ENCODE results near the gene QTRT2. TPM values are rescaled to one million over a fixed set of nuclear protein-coding genes. Genes with fewer than 3 reads are reported as not detected.

The QTRT2 gene
- polyA plus RNA-seq (2013, experiment 1 of 2; ENCODE audit: insufficient read length), result 9.3 TPM
- polyA plus RNA-seq (2013, experiment 2 of 2; ENCODE audit: insufficient read length), result 5.7 TPM

DNA sequence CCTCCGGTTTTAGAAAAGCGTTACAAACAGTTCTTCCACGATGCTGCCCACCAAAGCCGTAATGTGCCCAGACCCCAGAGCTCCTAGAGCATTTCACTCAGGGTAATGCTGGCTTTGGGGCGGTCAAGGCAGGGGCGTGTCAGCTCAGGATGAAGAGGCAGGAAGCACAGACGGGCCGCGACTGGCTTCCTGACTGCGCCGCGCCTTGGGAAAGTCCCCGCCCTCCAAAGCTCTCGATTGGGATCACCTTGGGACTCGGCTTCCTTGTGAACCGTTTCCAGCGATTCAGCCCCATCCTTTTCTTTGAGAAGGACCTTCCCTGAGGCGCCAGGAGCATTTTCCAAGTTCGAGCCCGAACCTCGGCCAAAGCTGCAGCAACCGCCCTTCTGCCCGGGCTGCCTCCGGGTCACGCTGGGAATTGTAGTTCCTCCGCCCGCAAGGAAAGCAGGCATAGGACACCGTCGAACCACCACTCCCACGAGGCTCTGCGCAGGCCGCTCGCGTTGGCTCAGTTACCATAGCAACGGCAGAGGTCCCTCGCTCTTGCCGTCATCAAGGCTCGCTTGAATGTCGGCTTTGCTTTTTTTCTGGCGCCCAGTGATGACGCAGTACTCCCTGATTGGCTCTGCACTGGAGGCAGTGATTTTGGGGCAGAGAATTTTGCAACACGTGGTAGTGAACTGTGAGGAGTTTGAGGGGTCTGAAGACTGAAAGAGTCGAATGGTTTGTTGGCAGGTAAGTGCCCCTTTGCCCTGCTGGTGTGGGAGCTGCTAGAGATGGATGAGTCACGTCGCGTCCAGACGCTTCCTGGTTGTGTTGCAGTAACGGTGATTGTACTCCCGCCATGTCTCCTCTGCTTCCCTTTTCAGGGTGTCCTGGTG, at the start of gene QTRT2, which contains the start of gene CCDC191:
Gene QTRT2 (plus strand): TSS at position 608 of the 881 bp plus-strand sequence. CDS start 8,521 bp downstream, outside the sequence.
Gene CCDC191 (minus strand): TSS at position 397 of the 881 bp plus-strand sequence. CDS start 60 bp downstream, at position 337.
- DNase-seq, result peak; percentile 100

DNA sequence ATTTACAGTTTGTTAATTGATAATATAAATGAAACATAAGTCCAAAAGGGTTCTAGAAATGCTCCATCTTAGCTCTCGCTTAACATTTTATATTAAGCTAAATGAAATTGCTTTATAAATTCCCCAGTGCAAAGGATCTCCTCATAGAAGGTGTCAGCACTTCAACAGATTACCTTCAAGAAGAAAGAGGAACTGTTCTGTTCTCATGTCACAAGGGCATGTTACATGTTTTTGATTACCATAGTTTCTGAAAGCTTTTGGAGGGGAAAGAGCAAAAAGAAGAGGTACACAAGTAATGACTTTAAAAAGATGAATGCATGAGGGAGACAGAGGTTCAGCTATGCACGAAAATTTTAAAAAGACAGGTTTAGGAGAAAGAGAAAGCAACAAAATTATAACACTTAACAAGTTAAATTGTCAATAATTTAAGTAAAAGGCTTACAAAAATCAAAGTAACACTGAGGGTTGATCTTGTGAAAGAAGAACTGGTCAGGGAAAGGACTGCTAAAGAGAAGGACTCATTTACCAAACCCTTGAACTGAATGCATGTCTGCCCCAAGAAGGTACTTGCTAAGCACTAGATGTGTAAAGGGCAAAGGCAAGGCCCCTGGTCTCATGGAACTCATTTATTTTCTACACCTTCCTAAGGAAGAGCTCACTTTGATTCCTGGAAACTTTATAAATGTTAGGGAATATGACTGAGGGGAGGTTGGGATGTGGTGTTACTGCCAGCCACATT, 45.3 kb upstream of the QTRT2 start:
- DNase-seq, result no peak

- no peak for DNase-seq
These were observed 42.3 kb upstream of the QTRT2 start for GRCh38 chr3:114014211-114014610.

DNA sequence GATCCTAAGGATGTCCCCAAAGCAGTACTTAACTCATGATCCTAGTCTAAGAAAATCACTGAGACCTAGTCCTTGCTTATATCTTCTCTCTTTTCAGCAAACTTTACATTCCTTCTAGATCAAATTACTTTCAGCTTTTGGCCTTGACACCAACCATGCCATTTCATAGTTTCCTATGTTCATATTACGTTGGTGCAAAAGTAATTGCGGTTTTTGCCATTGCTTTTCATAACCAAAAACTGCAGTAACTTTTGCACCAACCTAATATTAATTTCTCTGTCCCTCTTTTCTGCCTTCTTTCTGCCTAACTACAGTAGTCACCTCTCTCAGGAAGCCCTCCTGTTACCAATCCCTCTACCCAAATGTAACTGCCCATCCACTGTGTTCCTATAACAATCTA, 37.1 kb upstream of the QTRT2 start:
- DNase-seq, result no peak

DNA sequence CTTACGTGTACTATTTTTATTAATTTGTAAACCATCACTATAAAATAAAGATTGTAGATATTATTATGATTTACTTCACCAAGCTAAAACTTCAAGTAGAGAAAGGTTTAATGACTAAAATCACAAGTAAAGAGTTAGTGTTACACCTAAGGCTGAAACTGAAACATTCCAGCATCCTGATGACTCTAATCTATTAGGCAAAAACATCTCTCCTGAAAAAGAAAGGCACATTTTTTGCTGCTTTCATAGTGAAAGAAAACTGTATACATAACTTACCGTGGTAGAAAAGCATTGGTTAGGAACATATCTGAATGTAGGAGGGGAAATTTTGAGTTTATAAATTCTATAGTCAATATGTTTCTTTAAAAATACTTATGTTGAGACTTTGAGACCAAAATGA, 35.6 kb upstream of the QTRT2 start:
- no peak for DNase-seq

DNA sequence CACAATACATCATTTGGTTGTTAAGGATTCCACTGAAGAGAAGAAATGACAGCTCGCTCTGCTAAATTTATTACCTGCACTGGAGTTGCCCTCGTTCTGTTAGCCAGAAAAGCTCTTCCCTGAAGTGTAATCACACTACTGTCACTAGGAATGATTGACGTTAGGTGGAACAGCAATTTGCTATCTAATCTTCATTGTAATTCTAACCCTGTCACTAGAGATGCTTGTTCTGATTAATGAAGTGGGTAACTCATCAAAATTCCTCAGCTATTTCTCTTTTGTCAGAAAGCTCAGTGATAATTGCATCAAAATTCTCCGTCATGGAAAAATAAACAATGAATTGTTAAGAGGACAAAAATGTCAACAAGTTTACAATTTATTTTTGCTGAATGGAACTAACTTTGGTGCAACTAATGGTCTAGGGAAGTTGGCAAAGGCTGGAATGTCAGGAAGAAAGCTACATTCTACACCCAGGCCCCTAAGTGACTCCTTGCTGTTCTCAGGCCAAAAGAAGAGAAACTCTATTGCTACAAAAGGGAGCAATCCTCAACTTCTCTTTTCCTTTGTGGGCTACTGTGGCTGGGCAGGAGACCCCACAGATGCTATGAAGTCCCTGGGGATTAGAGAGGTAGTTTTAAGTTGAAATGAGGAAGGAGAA, 34.3 kb upstream of the QTRT2 start:
- DNase-seq, result no peak

- no peak for DNase-seq
These were observed 31.1 kb upstream of the QTRT2 start for GRCh38 chr3:114025451-114025850.

DNA sequence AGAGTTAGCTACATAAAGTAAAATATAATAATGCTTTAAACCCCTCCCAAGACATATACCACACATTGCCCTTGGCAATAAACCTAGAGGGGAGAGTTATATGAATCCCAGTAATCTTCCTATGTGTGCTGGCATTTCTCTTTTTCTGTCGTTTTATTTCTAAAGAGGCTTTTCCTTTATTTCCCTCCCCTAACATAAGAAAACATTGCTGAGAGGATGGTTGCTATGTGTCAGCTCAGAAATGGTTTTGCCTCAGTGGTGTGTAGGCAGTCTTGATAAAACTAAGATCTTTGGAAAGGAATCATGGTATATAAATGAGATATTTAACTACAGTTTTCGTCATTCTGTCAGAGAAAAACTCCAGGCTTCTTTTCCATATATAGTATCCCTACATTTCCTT, 30.2 kb upstream of the QTRT2 start:
- DNase-seq, result no peak

- DNase-seq, result no peak
These were observed 22.8 kb upstream of the QTRT2 start for GRCh38 chr3:114033721-114034120.

DNA sequence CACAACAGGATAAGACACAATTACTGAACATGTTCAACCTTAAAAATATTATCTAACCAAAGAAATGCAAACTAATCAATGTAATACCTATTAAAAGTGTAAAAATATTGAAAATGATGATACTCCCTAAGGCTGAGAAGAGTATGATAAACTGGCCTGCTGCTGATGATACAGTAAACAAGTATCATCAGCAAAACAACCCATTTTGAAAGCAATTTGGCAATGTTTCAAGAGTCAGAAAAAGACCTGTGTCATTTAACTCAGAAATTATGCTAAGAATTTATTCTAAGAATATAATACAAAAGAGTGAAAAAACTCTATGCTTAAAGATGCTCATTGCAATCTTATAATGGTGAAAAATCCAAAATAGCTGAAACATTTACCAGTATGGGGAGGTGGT, 22.3 kb upstream of the QTRT2 start:
- no peak for DNase-seq

GRCh38 chr3:114034787-114035545, 21.6 kb upstream of the QTRT2 start:
- DNase-seq, result peak; percentile 8

- DNase-seq, result no peak
These were observed 20.6 kb upstream of the QTRT2 start for GRCh38 chr3:114035896-114036295.

DNA sequence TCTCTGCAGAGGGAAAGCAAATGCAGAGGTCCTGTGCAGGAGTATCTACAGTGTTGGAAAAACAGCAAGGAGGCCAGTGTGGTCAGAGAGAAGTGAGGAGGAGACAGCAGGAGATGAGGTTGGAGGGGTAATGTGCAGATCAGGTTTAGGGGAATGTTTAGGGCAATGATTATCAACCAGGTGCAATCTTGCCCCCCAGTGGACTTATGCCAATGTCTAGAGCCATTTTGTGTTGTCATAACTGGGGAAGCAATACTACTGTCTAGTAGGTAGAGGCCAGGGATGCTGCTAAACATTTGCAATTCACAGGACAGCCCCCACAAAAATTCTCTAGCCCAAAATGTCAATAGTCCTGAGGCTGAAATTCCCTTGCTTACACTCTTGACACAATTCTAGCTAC, 13.3 kb upstream of the QTRT2 start:
- no peak for DNase-seq

DNA sequence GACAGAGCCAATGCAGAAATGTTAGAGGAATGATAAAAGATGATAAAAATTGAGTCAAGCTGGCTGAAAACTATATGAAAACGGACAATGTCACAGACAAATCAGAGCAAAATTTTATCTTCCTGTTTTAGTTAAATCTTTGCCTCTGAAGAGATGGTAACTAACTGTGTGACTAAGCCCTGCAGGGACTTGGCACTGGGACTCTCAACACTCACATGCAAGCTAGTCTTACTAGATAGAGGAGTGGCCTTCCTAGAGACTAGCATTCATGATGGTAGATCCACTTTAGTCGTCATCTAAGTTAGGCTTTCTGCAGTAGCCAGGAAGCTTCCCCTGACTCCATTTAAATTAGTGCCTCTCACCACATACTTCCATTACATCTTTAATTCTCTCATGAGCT, 4.3 kb upstream of the QTRT2 start:
- DNase-seq, result no peak

DNA sequence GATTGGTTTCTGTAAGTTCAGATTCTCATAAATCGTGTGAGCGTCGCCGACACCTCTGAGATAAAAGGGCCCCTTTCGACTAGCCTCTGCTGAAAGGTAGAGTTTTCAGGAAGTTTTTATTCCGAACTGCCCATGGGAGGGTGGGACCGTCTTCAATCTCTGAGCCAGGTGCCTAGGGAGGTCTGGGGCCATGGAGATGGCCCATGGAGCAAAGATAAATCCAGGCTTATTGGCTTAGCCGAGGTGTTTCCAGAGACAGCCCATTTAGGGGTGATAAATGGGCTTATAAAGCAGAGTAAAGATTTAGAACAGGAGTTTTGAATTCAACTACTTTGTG, 442 bp downstream of the QTRT2 start:
- DNase-seq, result no peak

DNA sequence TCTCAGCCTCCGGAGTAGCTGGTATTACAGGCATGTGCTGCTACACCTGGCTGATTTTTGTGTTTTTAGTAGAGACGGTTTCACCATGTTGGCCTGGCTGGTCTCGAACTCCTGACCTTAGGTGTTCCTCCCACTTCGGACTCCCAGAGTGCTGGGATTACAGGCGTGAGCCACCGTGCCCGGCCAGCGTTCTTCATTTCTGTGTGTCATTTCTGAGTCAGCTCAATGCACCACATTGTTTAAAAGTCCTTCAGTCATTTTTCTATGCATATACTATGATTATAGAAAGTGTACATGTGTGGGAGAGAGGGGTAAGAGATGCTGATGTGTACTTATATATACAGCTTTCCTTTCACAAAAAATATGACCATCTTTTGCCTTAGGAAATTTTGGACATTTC, 2.1 kb downstream of the QTRT2 start:
- DNase-seq, result no peak

DNA sequence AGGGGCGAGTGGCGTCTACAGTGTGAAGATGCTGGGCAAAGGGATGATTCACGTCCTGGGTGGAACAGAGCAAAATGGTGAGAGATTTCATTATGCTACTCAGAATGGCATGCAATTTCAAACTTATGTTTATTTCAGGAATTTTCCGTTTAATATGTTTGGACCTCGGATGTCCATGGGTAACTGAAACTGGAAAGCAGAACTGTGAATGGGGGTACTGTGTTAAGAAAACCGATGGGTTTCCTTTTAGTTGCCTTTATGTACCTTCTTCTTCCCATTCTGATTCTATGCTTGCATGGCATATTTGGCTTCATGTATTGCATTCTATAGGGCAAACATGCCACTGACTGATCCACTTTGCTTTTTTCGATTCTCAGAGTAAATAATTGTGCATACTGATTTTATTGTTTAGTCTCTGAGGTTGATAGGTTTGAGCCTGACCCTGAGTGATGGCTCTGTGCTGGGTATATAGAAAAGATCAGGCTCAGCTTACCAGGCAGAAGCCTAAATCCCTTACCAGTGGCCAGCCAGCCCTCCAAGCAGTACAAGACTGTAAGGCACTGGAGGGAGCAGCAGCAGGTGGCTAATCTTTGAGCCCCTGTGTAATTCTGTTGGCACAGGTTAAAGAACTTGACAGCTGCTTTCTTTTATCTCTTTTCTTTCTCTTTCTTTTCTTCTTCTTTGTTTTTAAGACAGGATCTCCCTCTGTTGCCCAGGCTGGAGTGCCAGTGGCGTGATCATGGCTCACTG, 4.5 kb downstream of the QTRT2 start:
- no peak for DNase-seq

DNA sequence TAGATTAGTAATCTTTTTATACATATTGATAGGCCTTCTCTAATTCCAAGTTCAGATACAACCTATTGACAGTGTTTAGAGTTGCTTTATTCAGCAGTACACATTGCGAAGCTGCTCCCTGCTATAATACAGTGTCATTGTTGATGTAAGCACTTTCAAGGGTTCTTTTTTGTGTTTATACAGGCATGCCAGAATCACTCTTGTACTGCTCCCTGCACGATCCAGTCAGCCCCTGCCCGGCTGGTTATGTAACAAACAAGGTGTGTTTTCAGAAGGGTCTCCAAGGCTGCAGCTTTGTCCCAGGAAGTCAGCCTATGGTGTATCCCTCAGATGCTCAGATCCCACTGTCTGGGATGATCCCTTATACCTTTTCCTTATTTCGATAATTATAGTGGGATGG, 11.3 kb downstream of the QTRT2 start:
- DNase-seq, result no peak

DNA sequence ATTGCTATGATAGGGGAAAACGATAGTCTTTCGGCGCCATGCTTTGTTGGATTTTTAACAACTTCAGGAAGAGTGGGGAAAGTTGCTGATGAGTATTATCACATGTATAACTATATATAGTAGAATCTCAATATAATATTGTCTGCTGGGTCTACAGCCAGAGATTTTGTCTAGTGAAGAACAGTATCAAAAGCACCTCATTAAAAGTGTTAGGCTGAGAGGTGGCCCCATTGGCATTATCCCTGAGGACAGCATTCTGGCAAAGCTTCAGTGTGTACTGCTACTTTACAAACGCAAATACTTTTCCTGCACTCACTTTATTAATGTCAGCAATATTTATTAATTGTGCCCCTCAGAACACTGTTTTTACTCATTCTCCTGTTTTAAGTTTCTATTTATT, 11.8 kb downstream of the QTRT2 start:
- no peak for DNase-seq

- DNase-seq, result no peak
These were observed 15.2 kb downstream of the QTRT2 start for GRCh38 chr3:114071786-114072185.

- DNase-seq, result no peak
These were observed 20.2 kb downstream of the QTRT2 start for GRCh38 chr3:114076711-114077110.

DNA sequence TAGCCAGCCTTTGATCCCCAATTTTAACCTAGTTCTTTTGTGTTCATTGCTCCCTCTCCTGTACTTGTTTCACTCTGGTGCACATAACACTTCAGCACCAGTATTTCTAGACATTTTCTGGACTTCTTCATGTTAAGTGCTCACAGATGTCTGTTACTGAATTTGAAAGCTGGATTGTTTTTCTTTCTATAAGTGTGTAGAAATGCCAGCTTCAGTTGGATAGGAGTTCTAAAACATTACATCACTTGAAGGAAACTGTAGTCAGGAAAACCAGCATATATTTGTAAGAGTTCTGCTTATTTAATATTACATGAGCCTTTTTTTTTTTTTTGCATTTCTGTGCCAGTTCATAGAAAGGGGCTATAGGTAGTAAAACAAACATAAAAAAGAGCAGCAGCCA, 21.6 kb downstream of the QTRT2 start:
- no peak for DNase-seq
